Measurements from ENCODE around the gene EEF1E1.

Gene EEF1E1

GRCh38 chr6:8087870-8088754 lies 14.2 kb downstream of the EEF1E1 start:
- no peak for DNase-seq

- DNase-seq: no peak
Observed at GRCh38 chr6:8086755-8087306, 15.5 kb downstream of the EEF1E1 start.

DNA sequence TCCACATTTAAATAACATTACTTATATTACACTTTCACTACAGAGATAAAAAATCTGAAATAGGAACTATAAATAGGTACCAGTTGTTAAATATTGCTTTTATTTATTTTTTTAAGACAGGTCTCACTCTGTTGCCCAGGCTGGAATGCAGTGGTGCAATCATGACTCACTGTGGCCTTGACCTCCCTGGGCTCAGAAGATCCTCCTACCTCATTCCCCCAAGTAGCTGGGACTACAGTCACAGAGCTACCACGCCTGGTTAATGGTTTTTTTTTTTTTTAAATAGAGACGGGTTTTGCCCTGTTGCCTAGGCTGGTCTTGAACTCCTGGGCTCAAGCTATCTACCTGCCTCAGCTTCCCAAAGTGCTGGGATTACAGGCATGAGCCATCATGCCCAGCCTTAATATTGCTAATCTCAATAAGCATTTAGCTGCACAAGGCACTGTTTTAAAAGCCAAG lies 17.3 kb downstream of the EEF1E1 start:
- DNase-seq: no peak

DNA sequence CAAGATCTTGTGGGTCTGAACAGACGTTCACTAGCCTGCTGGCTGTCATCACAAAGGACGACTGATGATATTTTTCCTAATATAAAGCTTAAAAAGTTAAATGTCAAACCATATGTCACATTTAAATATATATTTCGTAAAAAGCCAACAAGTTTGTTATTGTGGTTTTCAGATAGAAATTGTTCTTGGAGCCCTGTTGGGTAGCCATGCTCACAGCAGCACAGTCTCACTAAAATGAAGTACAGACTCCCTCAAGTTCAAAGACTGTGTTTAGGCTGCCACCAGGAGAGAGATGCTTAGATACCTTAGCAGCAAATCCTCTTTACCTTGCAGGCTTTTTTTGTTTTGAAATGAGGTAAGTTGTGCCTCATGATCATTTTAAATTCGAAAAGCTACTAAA lies 17.8 kb downstream of the EEF1E1 start:
- DNase-seq: no peak

DNA sequence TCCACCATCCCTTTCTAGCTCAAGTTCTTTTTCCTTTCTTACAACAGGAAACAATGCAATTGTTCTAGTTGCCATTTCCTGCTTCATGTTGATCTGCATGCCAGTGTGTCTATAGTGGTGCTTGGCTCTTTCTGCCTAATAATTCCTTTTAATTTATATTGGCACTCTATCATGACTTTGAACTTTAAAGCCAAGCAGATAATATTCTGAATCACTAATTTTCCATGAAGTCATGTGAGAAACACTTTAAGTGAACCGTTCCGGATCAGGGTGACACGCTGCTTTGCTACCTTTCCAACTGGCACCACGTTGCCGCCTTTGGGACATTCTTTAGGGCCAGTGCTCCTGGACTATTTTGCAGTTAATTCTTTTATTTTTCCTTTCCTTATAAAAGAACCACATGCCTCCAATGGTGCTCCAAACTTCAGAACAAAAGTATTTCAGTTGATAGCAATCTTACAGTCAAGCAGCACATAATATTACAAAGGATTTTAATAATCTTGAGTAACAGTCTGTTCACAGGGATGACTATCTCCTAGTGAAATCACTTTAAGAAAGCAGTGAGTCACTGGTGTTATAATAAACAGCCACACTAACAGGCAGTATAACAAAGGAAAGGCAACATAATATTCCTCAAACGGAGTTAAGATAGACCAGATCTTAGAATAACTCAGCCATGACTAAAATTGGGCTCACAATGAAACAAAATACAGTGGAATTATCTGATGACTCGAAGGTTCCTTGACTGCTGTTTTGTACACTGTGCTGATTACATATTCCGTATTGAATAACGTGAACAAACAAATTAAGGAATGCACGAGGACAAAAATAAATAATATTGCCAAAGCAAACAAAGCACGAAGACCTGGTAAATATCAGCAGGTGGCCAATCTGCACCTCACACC lies 19.1 kb downstream of the EEF1E1 start:
- no peak for DNase-seq

DNA sequence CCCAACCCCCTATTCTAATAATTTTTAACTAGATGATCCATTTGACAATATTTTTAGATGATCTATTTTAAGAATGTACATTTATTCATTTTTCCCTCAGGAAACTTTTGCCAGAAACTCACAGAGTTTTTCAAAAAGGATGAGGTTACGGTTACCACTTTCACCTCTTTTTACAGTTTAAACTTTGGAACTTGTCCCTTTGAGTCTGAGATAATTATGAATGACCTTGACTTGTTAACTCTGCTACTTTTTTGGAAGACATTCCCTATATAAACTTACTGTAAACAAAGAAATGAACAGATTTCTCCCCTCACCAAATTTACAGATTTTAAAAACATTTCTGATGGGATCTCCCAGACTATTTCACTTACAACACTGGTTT lies 19.8 kb downstream of the EEF1E1 start:
- no peak for DNase-seq

DNA sequence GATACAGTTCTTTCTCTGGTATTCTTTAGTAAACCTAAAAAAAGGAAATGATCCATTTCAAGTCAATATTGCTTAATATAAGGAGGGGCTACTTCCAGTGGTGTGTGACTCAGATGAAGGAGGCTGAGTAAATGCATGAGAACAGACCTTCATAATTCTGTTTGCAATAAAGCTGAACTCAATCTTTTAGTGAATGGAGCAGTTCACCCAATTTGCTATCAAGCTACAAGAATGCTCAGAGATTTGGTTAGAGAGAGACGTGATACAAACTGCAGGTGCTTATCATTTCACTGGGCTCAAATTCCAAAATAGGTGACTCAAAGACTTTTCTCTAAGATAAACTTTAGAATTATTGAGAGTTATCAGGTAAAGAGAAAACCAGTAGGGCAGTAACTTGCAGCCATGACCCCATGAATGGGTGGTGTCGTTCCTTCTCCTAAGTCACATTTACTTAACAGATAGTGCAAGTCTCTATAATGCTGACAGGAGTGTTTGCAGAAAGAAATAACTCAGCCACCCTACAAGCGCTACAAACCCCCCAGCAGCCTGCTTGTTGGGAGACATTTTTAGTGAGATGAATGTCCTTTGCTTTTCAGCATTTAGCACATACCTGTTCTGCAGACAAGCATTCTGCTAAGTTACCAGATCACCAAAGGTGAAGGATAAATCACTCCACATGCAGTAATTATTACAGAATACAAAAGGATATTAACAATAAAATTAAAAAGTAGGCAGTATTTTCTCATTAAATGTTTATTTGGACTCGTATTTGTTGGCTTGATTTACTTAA lies 21.8 kb downstream of the EEF1E1 start:
- no peak for DNase-seq

GRCh38 chr6:8079126-8079525 lies 23.2 kb downstream of the EEF1E1 start:
- DNase-seq: no peak

GRCh38 chr6:8077991-8078390 lies 24.4 kb downstream of the EEF1E1 start:
- no peak for DNase-seq

DNA sequence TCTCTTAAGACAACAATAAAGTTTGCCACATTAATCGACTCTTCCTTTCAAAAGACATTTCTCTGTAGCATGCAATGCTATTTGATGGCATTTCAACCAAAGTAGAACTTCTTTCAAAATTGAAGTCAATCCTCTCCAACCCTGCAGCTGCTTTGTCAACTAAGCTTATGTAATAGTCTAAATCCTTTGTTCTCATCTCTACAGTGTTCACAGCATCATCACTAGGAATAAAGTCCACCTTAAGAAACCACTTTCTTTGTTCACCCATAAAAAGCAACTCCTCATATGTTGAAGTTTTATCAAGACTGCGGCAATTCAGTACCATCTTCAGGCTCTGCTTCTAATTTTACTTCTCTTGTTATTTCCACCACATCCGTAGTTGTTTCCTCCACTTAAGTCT lies 26.6 kb downstream of the EEF1E1 start:
- no peak for DNase-seq

GRCh38 chr6:8075185-8075584 lies 27.2 kb downstream of the EEF1E1 start:
- no peak for DNase-seq

DNA sequence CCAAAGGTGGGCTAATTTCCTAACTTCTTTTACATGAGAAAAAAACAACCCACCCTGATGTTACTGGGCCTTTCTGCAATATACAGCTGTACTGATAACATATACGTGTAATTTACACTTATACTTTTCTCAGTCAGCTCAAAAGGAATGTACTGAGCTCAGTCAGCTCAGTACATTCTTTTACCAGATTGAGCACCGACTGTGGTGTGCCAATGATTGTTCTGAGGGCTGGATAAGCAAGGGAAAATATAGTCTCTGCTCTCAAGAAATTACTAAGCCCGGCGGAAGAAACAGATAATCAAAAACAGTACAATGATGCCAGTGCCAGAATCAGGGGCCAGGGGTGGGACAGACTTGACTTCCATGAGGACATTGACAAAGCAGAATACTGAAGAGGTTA lies 28.1 kb downstream of the EEF1E1 start:
- no peak for DNase-seq

- DNase-seq: no peak
Observed at GRCh38 chr6:8073758-8074157, 28.6 kb downstream of the EEF1E1 start.

GRCh38 chr6:8070718-8071117 lies 31.6 kb downstream of the EEF1E1 start:
- no peak for DNase-seq

DNA sequence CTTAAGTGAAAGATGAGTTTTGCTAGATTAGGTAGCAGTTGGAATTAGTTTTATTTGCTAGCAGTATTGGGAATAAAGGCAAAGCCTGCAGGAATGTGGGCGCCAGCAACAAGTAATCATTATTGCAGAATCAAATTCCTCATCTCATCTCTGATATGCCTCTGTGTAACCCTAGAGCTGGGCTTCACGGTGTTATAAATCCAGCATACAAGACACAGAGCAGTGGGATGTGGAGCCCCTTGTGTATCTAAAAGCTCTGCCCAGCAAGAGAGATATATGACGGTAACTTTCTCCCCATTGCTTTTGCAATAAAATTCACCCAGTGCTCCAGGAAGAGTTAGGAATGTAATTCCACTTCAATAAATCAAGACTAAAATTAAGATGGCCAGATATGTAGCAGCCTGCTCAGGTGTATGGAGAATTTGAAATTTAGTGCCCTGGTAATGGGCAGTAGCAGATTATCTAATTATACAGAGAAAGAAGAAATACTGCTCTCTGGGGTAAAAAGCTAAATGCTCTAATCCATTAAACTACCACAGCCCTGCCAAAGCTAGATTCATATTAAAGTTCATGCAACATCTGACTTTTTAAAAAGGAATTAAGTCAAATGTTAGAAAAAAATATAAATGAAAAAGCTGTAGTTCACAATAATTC lies 32.6 kb downstream of the EEF1E1 start:
- DNase-seq: no peak

GRCh38 chr6:8069151-8069550 lies 33.2 kb downstream of the EEF1E1 start:
- no peak for DNase-seq

DNA sequence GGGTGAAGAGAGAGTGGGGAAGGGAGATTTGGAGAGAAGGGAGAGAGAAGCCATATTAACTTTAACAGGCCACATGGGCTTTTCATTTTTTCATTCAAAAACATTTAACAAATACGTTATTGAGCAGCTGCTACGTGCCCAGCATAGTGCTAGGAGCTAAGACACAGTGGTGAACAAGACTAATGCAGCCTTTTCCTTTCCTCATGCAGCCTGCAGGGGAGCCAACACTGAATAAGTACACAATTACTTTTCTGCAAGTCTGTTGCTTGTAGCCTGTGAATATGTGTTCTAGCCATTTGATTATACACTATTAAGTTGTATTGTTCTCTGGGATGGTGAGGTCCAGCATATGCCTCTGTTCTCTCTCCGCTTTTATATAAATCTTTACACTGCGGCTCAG lies 36.2 kb downstream of the EEF1E1 start:
- DNase-seq: no peak

- no peak for DNase-seq
Observed at GRCh38 chr6:8065519-8065911, 36.8 kb downstream of the EEF1E1 start.

GRCh38 chr6:8064638-8065518 lies 37.5 kb downstream of the EEF1E1 start:
- no peak for DNase-seq

- peak; percentile 91 for DNase-seq
Observed at GRCh38 chr6:8063761-8064637, 38.3 kb downstream of the EEF1E1 start, which contains the start of gene BLOC1S5. Gene BLOC1S5 (minus strand): TSS chr6:8064389. CDS start chr6:8064376, 13 bp downstream.

All from NCI-H446 treated with DMSO at 0.1 percent for 48 hours (cell line).